HT-29 (cell line): ENCODE results near the gene ACVR1. TPM values are rescaled to one million over a fixed set of nuclear protein-coding genes. Genes with fewer than 3 reads are reported as not detected.
A peak's percentile ranks its signal among the peaks of the same experiment; 100 is the strongest.

Experiments
- DNase-seq: peaks from one replicate; pipeline ENCODE4 v3.0.0-alpha.2; 2015; ENCODE audit warnings: low spot score
- total RNA-seq: library from RNA; depleted of rRNA; stranded (reverse); fragments of >200 nt; shearing (Covaris generic); gene quantifications from 2 replicates; pipeline ENCODE4 v1.2.3, GENCODE V29; 2014; rRNA removed

The ACVR1 gene
- 6.6 and 7.1 TPM in 2 replicates for total RNA-seq

- peak; percentile 97 for DNase-seq
Observed at GRCh38 chr2:157876066-157876785, at the start of gene ACVR1. Gene ACVR1, minus strand, starts transcription at chr2:157876330. Its CDS starts 76,837 bp downstream, at chr2:157799493.

GRCh38 chr2:157925071-157925470 lies 48.9 kb upstream of the ACVR1 start:
- DNase-seq, result no peak

- DNase-seq, result no peak
Observed at GRCh38 chr2:157923598-157924217, 47.6 kb upstream of the ACVR1 start.

- DNase-seq, result no peak
Observed at GRCh38 chr2:157922815-157923214, 46.7 kb upstream of the ACVR1 start.

DNA sequence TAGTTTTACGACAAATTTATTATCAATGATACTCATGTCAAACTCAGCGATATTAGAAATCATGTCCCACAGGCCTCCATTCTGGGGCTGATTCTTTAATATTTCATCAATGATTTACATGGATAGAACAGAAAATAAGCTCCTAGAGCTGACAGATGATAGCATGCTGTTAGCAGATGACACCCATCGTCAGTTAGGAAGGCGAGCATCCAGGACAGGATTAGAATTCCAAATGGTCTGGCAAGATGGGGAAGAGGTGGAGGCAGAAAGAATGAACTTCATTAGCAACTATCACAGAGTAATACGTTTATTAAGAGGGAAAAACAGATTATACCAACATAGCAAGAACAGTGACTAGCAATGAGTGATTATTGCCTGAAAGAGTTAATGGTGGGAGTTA lies 46.2 kb upstream of the ACVR1 start:
- DNase-seq, result no peak

DNA sequence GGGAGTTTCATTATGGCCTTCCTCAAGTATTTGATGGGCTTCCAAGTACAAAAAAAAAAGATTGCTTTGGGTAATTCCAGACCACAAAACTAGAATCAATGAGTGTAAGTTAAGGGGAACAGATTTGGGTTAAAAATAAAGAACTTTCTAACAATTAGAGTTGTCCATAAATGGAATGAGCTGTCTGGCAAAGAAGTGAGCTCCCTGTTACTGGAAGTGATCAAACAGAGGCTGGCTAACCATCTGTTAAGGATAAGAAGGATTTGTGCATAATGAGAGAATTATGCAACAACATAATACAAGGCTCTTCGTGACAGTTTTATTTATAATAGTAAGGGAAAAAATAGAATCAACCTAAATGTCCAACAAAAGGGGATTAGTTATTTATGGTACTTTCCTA lies 44.6 kb upstream of the ACVR1 start:
- no peak for DNase-seq

DNA sequence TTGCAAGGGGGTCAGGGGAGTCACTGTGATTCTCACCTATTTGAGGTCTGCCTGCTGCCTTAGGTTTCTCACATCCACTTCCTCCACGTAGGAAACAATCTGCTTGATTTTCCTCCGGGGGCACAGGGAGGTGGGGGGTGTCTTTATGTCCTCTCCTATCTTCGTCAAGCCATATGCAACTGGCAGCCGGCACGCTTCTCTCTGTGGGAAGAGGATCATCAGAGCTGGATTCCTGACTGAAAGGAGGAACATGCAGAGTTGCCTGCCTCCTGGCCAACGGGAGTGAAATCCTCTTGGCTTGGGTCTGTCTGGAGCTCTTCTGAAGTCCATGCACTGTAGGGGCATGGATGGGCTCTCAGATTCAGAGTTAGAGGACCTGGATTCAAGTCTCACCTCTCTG lies 43.1 kb upstream of the ACVR1 start:
- no peak for DNase-seq

GRCh38 chr2:157918319-157918718 lies 42.2 kb upstream of the ACVR1 start:
- DNase-seq, result no peak

DNA sequence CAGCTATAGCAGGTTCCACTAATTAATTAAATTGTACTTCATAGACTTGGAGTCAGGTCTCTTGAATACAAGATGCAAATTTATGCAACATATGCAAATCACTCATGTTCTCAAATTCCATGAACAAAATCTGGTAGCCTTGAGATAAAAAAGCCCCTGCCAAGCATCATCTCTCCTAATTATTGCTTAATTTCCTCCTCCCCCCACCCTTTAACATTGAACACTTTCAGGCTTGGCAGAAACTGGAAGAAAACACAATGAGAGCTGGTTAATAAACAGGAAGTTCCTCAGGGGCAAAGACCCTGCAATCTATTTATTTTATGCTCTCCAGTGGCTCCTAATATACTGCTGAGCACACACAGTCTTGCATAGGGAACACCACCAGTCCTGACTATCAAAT lies 35.6 kb upstream of the ACVR1 start:
- no peak for DNase-seq

- DNase-seq, result no peak
Observed at GRCh38 chr2:157911246-157911645, 35.1 kb upstream of the ACVR1 start.

GRCh38 chr2:157905092-157905491 lies 29.0 kb upstream of the ACVR1 start:
- DNase-seq, result no peak

DNA sequence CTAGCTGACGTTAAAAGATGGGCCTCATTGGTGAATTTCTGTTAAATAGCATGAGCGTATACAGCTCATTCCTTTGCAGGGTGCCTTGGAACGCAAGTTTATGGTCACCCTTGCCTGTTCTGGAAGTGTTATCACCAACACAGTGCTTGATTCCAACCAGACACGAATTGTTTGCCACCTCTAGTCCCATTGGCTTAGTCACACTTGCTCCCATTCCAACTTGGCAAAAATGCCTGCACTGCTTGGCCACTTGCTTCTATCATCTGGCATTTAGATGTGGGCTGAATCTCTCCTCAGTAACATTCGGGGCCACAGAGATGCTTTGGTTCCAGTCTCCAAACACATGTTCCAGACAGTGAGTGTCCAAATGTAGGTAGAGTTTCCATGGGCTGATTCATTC lies 27.5 kb upstream of the ACVR1 start:
- DNase-seq, result no peak

- DNase-seq, result no peak
Observed at GRCh38 chr2:157903151-157903550, 27.0 kb upstream of the ACVR1 start.

- DNase-seq, result no peak
Observed at GRCh38 chr2:157902692-157903091, 26.6 kb upstream of the ACVR1 start.

- DNase-seq, result no peak
Observed at GRCh38 chr2:157901325-157901724, 25.2 kb upstream of the ACVR1 start.

DNA sequence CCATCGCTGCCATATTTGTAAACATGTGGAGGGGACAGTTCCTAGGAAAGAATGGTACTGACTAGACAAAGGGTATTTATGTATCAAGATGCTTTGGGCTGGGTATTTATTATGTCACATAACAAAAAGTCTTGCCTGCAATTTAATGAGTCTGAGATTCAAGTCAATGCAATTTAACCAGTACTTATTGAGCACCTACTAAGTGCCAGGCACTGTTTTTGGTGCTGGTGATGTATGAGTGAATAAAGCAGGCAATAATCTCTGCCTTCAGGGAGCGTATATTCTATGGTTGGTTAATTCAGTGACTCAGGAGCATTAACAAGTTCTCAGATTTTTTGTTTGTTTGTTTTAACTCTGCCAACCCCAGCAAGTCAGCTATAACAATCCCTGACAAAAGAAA lies 24.6 kb upstream of the ACVR1 start:
- no peak for DNase-seq

GRCh38 chr2:157900203-157900602 lies 24.1 kb upstream of the ACVR1 start:
- peak; percentile 69 for DNase-seq

DNA sequence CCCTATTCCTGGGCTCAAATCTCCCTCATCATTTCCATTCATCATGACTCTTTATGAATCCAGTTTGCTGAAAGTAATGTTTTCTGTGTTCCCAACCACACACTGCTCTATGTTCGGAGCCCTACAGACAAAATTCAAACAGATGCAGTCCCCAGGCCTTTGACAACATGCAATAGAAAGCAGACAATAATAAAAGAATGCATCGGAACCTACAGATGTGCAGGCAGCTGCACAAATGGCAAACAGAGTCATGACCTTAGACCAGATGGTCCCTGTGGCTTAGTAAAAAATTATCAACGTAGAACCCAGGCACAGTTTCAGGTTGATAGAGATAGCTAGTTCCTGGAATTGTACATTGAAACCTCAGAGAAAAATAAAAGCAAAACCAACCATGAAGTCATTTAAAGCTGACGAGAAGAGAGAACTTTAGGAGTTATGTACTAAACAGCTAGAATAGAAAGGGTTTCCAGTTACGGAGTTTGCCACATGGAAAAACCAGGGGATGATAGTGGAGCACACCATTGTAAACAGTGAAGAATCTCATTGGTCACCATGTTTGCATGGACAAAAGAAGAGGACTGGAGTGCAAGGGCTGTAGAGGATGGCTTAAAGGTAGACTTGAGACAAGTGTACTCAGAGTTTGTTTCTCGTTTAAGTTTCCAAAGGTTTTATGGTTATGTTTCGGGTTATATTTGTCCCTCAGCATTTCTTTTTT lies 23.2 kb upstream of the ACVR1 start:
- no peak for DNase-seq

DNA sequence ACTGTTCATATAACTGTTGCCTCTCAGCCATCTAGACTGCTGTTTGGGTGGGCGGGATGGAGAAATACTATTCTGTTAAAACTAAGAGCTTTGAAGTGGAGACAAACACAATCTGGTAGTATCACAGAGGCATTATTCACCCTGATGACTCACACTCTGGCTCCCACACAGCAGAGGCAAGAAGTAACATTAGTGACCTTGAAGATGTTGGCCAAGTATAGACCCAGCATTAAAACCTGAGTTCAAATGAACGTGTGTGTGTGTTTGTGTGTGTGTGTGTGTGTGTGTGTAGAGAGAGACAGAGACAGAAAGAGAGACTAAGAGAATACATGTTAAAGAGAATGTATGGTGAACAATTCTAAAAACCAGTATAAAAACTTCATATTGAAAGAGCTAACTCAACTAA lies 22.5 kb upstream of the ACVR1 start:
- peak; percentile 60 for DNase-seq

DNA sequence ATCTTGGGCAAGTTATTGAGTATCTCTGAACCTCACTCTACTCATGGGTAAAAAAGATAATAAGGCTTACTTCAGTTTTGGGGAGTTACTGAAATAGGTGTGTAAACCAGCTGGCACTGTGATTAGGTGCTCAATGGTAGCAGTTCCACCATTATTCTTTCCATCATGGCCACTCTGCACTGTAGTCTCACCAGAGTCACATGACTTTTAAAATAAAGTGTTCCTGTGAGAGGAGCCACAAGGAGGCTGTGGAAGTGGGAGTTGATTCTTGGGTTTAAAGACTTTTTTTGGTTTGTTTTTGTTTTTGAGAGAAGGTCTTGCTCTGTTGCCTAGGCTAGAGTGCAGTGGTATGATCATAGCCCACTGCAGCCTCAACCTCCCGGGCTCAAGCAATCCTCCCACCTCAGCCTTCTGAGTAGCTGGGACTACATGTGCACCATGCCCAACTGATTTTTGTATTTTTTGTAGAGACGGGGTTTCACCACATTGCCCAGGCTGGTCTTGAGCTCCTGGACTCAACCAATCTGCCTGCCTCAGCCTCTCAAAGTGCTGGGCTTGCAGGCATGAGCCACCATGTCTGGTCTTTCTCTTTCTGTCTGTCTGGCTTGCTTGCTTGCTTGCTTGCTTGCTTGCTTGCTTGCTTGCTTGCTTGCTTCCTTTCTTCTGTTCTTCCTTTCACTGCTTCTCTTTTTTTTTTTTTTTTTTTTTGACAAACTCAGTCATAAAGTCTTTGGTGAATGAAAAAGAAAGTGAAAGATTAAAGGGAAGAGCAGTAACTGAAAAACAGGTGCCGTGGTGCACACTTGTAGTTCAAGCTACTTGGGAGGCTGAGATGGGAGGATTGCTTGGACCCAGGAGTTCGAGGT lies 21.2 kb upstream of the ACVR1 start:
- DNase-seq, result no peak

- DNase-seq, result no peak
Observed at GRCh38 chr2:157895531-157895930, 19.4 kb upstream of the ACVR1 start.
